K562 (cell line): ENCODE results near the gene DNAJC25. TPM values are rescaled to one million over a fixed set of nuclear protein-coding genes. Genes with fewer than 3 reads are reported as not detected.

ENCODE experiments used
- ATF7 ChIP-seq: fragments of 450-650 bp; IDR thresholded peaks from 2 replicates; pipeline ENCODE4 v1.7.1; 2014; ENCODE audit warnings: mild to moderate bottlenecking, moderate library complexity
- BHLHE40 ChIP-seq: IDR thresholded peaks from 2 replicates; pipeline ENCODE4 v1.6.1; 2011; ENCODE audit warnings: low read length, improper control_type of control experiment
- BRF2 ChIP-seq: IDR thresholded peaks from 3 replicates; pipeline ENCODE4 v1.6.1; 2011; ENCODE audit warnings: borderline replicate concordance, mild to moderate bottlenecking; ENCODE audit not compliant: insufficient read length, insufficient read depth
- CHD1 ChIP-seq: fragments of 200-600 bp; sonication (generic); IDR thresholded peaks from one replicate; pipeline ENCODE4 v1.6.1; 2012; ENCODE audit warnings: mild to moderate bottlenecking, moderate library complexity, low read length, inconsistent platforms
- CLOCK ChIP-seq: fragments of 250-450 bp; sonication (Bioruptor Pico); IDR thresholded peaks from 2 replicates; pipeline ENCODE4 v1.4.0; 2020; ENCODE audit warnings: mild to moderate bottlenecking, moderate library complexity, borderline replicate concordance
- CREM ChIP-seq: IDR thresholded peaks from 2 replicates; pipeline ENCODE4 v1.6.1; 2014; ENCODE audit warnings: antibody characterized with exemption, low read depth
- ETV6 ChIP-seq, 3 experiments: fragments of 150-350 bp in 1 of 3; sonication (generic) in 1 of 3; formaldehyde crosslinking in 1 of 3; IDR thresholded peaks; 2 replicates each; pipeline versions ENCODE4 v1.6.1 to v1.8.0; 2014 to 2022; ENCODE audit warnings: borderline replicate concordance in 2 of 3, low read depth in 2 of 3, antibody characterized with exemption in 1 of 3, low read length in 1 of 3, mild to moderate bottlenecking in 1 of 3, missing genetic modification reagents in 1 of 3
- GATA2 ChIP-seq: sonication (generic); formaldehyde crosslinking; IDR thresholded peaks from 2 replicates; pipeline ENCODE4 v1.4.0; 2020; ENCODE audit warnings: mild to moderate bottlenecking, missing genetic modification reagents
- GTF2E2 ChIP-seq: fragments of 200-800 bp; sonication (Bioruptor generic); IDR thresholded peaks from 2 replicates; pipeline ENCODE4 v1.6.1; 2016; ENCODE audit warnings: missing genetic modification characterization, missing compliant biosample characterization
- MCM2 ChIP-seq: fragments of 450-650 bp; IDR thresholded peaks from 2 replicates; pipeline ENCODE4 v1.6.1; 2017; ENCODE audit warnings: low read depth, mild to moderate bottlenecking
- MED1 ChIP-seq: sonication (generic); formaldehyde crosslinking; IDR thresholded peaks from 2 replicates; pipeline ENCODE4 v1.8.1; 2023; ENCODE audit warnings: missing genetic modification reagents, borderline replicate concordance
- MEIS2 ChIP-seq: fragments of 450-650 bp; IDR thresholded peaks from 2 replicates; pipeline ENCODE4 v1.6.1; 2014; ENCODE audit warnings: mild to moderate bottlenecking; ENCODE audit not compliant: partially characterized antibody
- MTA2 ChIP-seq: fragments of 450-650 bp; IDR thresholded peaks from 2 replicates; pipeline ENCODE4 v1.6.1; 2016; ENCODE audit warnings: low read depth
- MTF1 ChIP-seq: fragments of 250-450 bp; sonication (Bioruptor Pico); IDR thresholded peaks from 2 replicates; pipeline ENCODE4 v1.9.0; 2021; ENCODE audit warnings: moderate library complexity, mild to moderate bottlenecking, inconsistent platforms, borderline replicate concordance
- NR2C2 ChIP-seq, 2 experiments: fragments of 200-800 bp in 1 of 2; sonication (Bioruptor generic) in 1 of 2; sonication (generic) in 1 of 2; formaldehyde crosslinking in 1 of 2; IDR thresholded peaks; 2 replicates each; pipeline versions ENCODE4 v1.6.1 to v1.8.0; 2016 to 2022; ENCODE audit warnings: mild to moderate bottlenecking in 1 of 2, missing compliant biosample characterization in 1 of 2, missing genetic modification characterization in 1 of 2, missing genetic modification reagents in 1 of 2
- PREB ChIP-seq: sonication (generic); formaldehyde crosslinking; IDR thresholded peaks from 2 replicates; pipeline ENCODE4 v1.8.1; 2023; ENCODE audit warnings: mild to moderate bottlenecking, missing genetic modification reagents
- RBBP5 ChIP-seq: fragments of 200-600 bp; sonication (generic); IDR thresholded peaks from 2 replicates; pipeline ENCODE4 v1.6.1; 2012; ENCODE audit warnings: borderline replicate concordance, mild to moderate bottlenecking, low read length, control low read depth, inconsistent platforms; ENCODE audit not compliant: insufficient read depth, poor library complexity, severe bottlenecking
- SAFB2 ChIP-seq: fragments of 200-400 bp; formaldehyde crosslinking; IDR thresholded peaks from 2 replicates; pipeline ENCODE4 v1.6.1; 2018; ENCODE audit warnings: borderline replicate concordance, low read length, low read depth, moderate library complexity; ENCODE audit not compliant: severe bottlenecking
- SNRNP70 ChIP-seq: fragments of 200-400 bp; formaldehyde crosslinking; optimal IDR thresholded peaks from 2 replicates; pipeline ENCODE3; 2017; ENCODE audit warnings: low read depth, low read length
- TBP ChIP-seq: optimal IDR thresholded peaks from 2 replicates; pipeline ENCODE3; 2011; ENCODE audit warnings: low read depth, low read length, improper control_type of control experiment
- ZNF174 ChIP-seq: fragments of 250-450 bp; sonication (Bioruptor Pico); IDR thresholded peaks from 2 replicates; pipeline ENCODE4 v1.4.0; 2020; ENCODE audit warnings: mild to moderate bottlenecking
- ZNF175 ChIP-seq: fragments of 200-800 bp; sonication (Bioruptor generic); IDR thresholded peaks from 2 replicates; pipeline ENCODE4 v1.6.1; 2016; ENCODE audit warnings: low read depth, mild to moderate bottlenecking, missing genetic modification characterization, missing compliant biosample characterization
- ZNF212 ChIP-seq: fragments of 450-650 bp; formaldehyde crosslinking; IDR thresholded peaks from 2 replicates; pipeline ENCODE4 v1.4.0; 2020; ENCODE audit warnings: mild to moderate bottlenecking
- ZNF41 ChIP-seq: fragments of 250-450 bp; sonication (Bioruptor Pico); conservative IDR thresholded peaks from 2 replicates; pipeline ENCODE4 v1.4.0; 2020; ENCODE audit warnings: mild to moderate bottlenecking
- ZNF507 ChIP-seq: conservative IDR thresholded peaks from 2 replicates; pipeline ENCODE4 v1.6.1; 2017; ENCODE audit warnings: missing genetic modification characterization, missing compliant biosample characterization
- ZNF778 ChIP-seq: fragments of 450-650 bp; formaldehyde crosslinking; IDR thresholded peaks from 2 replicates; pipeline ENCODE4 v1.4.0; 2020; ENCODE audit warnings: mild to moderate bottlenecking, moderate library complexity
- polyA plus RNA-seq, 8 experiments: library from polyadenylated mRNA; depleted of rRNA in 4 of 8; stranded (reverse) in 5 of 8; unstranded in 3 of 8; fragments of >200 nt; fragmentation: Nextera tagmentation in 2 of 8; fragmentation: Illumina TruSeq in 1 of 8; extraction: Ambion mirVana in 2 of 8; extraction: Trizol in 1 of 8; gene quantifications; 2 replicates each; pipeline versions ENCODE4 v1.2.1 to v1.2.3, GENCODE V29; 2011 to 2014; ENCODE audit warnings: inconsistent platforms in 1 of 8, missing spikeins in 1 of 8
- total RNA-seq, 7 experiments: library from RNA; depleted of rRNA in 6 of 7; stranded (reverse); fragments of >200 nt in 6 of 7; fragmentation: Illumina TruSeq in 2 of 7; extraction: Trizol in 2 of 7; gene quantifications; 2 replicates each; pipeline versions ENCODE4 v1.2.1 to v1.2.3, GENCODE V29; 2011 to 2021; ENCODE audit warnings: low replicate concordance in 1 of 7

Gene DNAJC25
- total and polyA plus RNA-seq, 9 of the 15 experiments (the other 6 are each of a cell fraction or from before 2014, with no cell fraction given): 3.7 to 11.2 (median 7.1) TPM

GRCh38 chr9:111630964-111631213, 245 bp upstream of the DNAJC25 start (continued):
- TF ChIP-seq NR2C2 (CRISPR knock-in tag; IDR thresholded peaks at IDR 0.05) (no peak), NR2C2 (tag; IDR thresholded peaks at IDR 0.05) (no peak), SNRNP70 (no peak), TBP (no peak), BHLHE40 (no peak; the same call in 1 of the 2 replicates), ZNF778 (no peak), MCM2 (no peak), MED1 (CRISPR knock-in tag) (no peak), MTF1 (no peak), PREB (CRISPR knock-in tag) (no peak), ETV6 (IDR thresholded peaks at IDR 0.05; ENCODE audit: borderline replicate concordance in 1 of 2, low read depth in 2 of 2, low read length in 1 of 2) (no peak), ETV6 (CRISPR knock-in tag; IDR thresholded peaks at IDR 0.05; ENCODE audit: borderline replicate concordance) (no peak), GTF2E2 (tag) (no peak), SAFB2 (no peak), MTA2 (0 out of 2 replicates have a peak, but pooled peaks have one; percentile 13), ZNF174 (CRISPR knock-in tag) (no peak), CLOCK (CRISPR knock-in tag) (no peak), ZNF507 (tag) (no peak), ZNF175 (CRISPR knock-in tag) (no peak), BRF2 (no peak), CHD1 (no peak), ZNF212 (CRISPR knock-in tag) (no peak), CREM (no peak), ZNF41 (CRISPR knock-in tag) (no peak), ATF7 (no peak), GATA2 (CRISPR knock-in tag) (no peak), MEIS2 (no peak), RBBP5 (no peak)
